Body of pancreas (tissue), 4 donors: Measurements from ENCODE around the gene CLP1.

Source experiments
- POLR2A ChIP-seq, 3 donors: fragments of 450-650 bp; IDR thresholded peaks; one replicate each; pipeline ENCODE4 v1.6.1; 2016; ENCODE audit warnings: antibody characterized with exemption in 3 of 3, mild to moderate bottlenecking in 2 of 3
- TF ChIP-seq, protein P1 (sequence below), 7 experiments: fragments of 450-650 bp in 4 of 7; fragments of 200-600 bp in 3 of 7; sonication (generic) in 3 of 7; IDR thresholded peaks; one replicate each; pipeline ENCODE4 v1.5.1; 2016 to 2019; ENCODE audit warnings: antibody characterized with exemption in 7 of 7

DNA sequence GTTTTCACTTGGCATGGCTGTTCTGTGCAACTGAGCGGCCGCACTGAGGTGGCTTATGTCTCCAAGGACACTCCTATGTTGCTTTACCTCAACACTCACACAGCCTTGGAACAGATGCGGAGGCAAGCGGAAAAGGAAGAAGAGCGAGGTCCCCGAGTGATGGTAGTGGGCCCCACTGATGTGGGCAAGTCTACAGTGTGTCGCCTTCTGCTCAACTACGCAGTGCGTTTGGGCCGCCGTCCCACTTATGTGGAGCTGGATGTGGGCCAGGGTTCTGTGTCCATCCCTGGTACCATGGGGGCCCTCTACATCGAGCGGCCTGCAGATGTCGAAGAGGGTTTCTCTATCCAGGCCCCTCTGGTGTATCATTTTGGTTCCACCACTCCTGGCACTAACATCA lies 2.1 kb downstream of the CLP1 start:
- TF ChIP-seq POLR2A (IDR thresholded peaks at IDR 0.05): no peak
- TF ChIP-seq, protein P1, sequence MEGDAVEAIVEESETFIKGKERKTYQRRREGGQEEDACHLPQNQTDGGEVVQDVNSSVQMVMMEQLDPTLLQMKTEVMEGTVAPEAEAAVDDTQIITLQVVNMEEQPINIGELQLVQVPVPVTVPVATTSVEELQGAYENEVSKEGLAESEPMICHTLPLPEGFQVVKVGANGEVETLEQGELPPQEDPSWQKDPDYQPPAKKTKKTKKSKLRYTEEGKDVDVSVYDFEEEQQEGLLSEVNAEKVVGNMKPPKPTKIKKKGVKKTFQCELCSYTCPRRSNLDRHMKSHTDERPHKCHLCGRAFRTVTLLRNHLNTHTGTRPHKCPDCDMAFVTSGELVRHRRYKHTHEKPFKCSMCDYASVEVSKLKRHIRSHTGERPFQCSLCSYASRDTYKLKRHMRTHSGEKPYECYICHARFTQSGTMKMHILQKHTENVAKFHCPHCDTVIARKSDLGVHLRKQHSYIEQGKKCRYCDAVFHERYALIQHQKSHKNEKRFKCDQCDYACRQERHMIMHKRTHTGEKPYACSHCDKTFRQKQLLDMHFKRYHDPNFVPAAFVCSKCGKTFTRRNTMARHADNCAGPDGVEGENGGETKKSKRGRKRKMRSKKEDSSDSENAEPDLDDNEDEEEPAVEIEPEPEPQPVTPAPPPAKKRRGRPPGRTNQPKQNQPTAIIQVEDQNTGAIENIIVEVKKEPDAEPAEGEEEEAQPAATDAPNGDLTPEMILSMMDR (IDR thresholded peaks at IDR 0.05): no peak
